Fibroblast of the aortic adventitia (primary cell): Measurements from ENCODE around the gene LPIN1. TPM values are rescaled to one million over a fixed set of nuclear protein-coding genes. Genes with fewer than 3 reads are reported as not detected.

Source experiments
- DNase-seq: peaks from one replicate; pipeline ENCODE4 v3.0.0-alpha.2; 2010; ENCODE audit warnings: low read depth
- H3K4me3 ChIP-seq: 2 replicates; pipeline ENCODE4 v1.5.1; 2011; ENCODE audit warnings: low read depth, mild to moderate bottlenecking, control low read depth, low read length, moderate library complexity
- total RNA-seq: library from RNA; depleted of rRNA; stranded (reverse); fragments of >200 nt; gene quantifications from 2 replicates; pipeline ENCODE4 v1.2.3, GENCODE V29; 2012; ENCODE audit warnings: low replicate concordance
- TF ChIP-seq, protein P1 (sequence below): IDR thresholded peaks from 2 replicates; pipeline ENCODE4 v1.5.1; 2011; ENCODE audit warnings: mild to moderate bottlenecking, low read length, control low read depth, inconsistent platforms; ENCODE audit not compliant: insufficient read depth

The LPIN1 gene
- total RNA-seq, 1 donor = 50.4 TPM

DNA sequence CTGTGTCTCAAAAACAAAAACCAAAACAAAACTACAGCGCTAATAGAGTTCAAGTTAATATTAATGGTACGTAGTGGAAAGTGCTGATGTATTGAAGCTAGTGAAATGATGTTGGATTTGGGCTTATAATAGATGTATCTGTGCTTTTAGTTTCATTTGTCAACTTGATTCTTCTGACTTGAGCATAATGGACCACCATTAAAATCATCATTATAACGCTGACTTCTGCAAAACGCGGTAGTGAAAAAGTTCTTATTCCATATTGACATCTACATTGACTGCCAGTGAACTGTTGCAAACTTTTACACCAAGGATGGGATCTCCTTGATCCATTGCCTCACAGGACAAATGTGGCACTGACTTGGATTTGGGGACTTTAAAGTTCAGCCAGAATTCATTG is 85.0 kb downstream of the LPIN1 start:
- no peak overlapping the region for H3K4me3 ChIP-seq
- DNase-seq = no peak
- TF ChIP-seq, protein P1, sequence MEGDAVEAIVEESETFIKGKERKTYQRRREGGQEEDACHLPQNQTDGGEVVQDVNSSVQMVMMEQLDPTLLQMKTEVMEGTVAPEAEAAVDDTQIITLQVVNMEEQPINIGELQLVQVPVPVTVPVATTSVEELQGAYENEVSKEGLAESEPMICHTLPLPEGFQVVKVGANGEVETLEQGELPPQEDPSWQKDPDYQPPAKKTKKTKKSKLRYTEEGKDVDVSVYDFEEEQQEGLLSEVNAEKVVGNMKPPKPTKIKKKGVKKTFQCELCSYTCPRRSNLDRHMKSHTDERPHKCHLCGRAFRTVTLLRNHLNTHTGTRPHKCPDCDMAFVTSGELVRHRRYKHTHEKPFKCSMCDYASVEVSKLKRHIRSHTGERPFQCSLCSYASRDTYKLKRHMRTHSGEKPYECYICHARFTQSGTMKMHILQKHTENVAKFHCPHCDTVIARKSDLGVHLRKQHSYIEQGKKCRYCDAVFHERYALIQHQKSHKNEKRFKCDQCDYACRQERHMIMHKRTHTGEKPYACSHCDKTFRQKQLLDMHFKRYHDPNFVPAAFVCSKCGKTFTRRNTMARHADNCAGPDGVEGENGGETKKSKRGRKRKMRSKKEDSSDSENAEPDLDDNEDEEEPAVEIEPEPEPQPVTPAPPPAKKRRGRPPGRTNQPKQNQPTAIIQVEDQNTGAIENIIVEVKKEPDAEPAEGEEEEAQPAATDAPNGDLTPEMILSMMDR = no peak

DNA sequence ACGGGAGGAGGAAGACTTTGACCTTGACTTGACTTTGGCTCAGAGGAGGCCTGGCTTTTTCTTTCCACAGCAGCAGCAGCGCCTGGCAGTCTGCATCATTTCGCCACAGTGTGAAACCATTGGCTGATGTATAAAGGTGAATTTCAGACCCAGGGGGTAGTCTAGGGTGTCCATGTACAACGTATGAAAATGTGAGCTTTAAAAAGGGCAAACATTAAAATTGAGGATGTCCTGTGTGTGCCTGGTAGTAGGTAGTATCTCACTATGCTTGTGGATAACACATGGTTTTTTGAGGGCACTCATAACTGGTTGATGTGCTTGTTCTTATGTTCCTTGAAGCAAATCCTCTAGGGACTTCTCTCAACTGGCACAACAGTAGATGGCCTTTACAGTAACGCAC is 86.1 kb downstream of the LPIN1 start:
- no peak for DNase-seq
- H3K4me3 ChIP-seq = no peak overlapping the region
- TF ChIP-seq, protein P1 = no peak

DNA sequence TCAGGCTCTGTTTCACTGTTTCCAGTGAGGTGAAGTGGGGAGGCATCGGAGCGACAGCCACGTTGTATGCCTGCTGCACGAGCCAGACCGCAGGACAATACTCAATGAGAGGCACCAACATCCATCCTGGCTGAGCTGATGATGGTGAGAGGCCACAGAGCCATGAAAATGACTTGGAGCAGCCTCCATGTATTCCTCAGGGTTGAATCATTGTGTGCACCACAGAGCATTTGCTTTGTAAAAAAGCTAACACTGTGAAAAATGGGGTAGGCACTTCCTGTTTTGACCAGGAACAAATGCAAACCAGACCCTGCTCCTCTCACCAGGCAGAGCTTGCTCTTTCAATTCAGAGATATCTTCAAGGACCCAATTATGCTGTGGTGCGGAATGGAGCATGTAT is 87.2 kb downstream of the LPIN1 start:
- TF ChIP-seq, protein P1 = no peak
- H3K4me3 ChIP-seq = peak overlapping the region; percentile 22
- peak; percentile 91 for DNase-seq

DNA sequence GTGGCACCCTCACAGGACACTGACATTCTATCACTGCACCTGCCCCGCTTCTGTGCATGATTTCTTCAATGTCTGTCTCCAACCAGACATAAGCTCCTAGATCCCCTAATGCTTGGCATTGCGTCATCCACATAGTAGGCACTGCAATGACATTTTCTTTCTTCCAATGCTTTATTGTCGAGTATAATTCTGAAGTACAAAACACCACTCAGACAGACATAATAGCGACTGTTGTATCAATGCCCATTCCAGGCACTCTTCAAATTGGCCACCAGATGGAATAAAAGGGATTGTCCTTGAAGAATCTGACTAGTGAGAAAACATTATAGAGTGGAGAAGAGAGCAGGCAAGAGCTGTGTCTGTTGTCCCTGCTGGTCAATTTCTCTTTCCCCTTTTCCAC is 89.0 kb downstream of the LPIN1 start:
- H3K4me3 ChIP-seq = no peak overlapping the region
- no peak for DNase-seq
- TF ChIP-seq, protein P1 = peak; percentile 14

DNA sequence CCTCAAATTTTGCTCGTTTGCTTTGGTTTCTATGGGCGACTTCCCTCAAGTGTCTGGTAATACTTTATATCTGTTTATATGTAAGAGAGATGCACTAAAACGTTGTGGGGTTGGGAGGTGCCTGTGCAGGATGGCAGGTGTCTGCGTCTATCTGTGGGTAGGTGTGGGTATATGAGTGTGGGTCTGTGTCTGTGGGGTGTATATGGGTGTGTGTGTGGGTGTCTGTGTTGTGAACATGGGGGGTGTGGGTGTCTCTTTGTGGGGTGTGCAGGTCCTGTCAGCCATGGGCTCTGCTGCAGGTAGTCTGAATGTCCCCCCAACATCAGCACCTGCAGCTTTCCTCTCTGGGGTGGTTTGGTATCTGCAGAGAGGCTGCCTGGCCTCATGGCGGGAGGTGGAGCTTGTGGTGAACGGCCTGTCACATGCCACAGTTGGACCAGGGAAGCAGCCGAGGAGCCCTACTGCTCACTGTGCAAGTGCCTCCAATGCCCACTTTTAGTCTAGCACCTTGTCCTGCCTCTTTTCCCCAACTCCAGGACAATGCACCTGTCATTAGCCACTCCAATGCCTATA is 90.3 kb downstream of the LPIN1 start:
- H3K4me3 ChIP-seq = no peak overlapping the region
- DNase-seq = no peak
- TF ChIP-seq, protein P1 = no peak

DNA sequence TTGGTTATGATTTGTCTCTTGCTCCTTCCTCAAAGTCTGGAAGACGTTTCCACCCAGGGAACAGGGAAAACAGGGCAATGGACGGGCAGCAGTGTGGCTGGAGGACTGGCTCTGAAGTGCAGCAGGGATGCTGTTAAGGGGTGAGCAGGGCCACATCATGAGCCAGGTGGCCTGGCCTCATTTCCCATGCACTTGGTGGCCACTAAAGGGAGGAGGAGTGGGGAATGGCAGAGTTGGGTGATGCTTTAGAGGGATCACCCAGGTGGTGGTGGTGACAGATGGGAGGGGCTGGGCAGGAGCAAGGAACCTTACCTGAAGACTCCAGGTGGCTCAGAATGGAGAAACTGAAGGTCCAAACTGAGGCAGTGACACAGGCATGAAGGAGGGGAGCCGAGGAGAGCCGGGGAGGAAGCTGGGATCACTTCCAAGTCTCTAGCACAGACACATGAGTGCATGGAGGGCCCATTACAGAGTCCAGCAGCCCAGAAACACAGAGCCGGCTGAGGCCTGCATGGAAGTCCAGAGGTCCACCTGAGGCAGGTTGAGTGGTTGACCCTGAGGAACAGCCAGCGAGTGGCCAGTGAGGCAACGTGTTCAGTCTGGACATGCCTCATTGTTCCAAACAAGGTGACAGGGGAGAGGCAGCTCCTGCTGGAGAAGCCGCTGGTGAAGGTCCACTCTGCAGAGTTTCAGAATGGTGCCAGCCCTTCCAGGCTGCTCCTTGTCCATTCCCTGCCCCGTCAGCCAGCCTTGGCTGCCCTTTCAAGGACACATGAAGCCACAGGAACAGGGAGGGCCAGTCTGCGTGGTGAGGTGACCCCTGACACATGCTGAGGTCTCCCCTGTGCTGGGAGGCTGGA is 91.7 kb downstream of the LPIN1 start:
- H3K4me3 ChIP-seq = no peak overlapping the region
- TF ChIP-seq, protein P1 = no peak
- DNase-seq = no peak
